22Rv1 (cell line): ENCODE data around the gene PDE6A.

ENCODE experiments used
- H3K27ac ChIP-seq: fragments of 450-650 bp; 2 replicates; pipeline ENCODE4 v1.5.1; 2017
- ZFX ChIP-seq: fragments of 450-650 bp; IDR thresholded peaks from 2 replicates; pipeline ENCODE4 v1.6.1; 2017; ENCODE audit warnings: antibody characterized with exemption, borderline replicate concordance
- TF ChIP-seq, protein P1 (sequence below): fragments of 450-650 bp; IDR thresholded peaks from 2 replicates; pipeline ENCODE4 v1.5.1; 2017; ENCODE audit warnings: mild to moderate bottlenecking

The PDE6A gene

DNA sequence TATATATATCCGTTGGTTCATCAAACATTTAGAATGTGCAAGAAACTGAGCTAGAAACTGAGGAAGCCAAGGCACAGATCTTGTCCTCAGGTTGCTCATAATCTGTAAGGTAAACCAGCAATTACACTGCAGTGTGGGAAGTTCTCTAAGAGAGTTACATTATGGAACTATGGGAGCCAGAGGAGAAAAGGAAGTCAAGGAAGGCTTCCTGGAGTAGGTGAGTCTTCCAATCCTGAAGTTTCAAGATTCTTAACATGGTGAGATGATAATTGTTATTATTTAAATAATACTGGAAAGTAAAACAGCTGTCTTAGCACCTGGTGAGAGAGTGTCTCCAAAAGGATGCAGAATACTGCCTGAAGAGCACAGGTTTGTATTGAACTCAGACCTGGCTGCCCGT lies 44.2 kb downstream of the PDE6A start:
- TF ChIP-seq, protein P1, sequence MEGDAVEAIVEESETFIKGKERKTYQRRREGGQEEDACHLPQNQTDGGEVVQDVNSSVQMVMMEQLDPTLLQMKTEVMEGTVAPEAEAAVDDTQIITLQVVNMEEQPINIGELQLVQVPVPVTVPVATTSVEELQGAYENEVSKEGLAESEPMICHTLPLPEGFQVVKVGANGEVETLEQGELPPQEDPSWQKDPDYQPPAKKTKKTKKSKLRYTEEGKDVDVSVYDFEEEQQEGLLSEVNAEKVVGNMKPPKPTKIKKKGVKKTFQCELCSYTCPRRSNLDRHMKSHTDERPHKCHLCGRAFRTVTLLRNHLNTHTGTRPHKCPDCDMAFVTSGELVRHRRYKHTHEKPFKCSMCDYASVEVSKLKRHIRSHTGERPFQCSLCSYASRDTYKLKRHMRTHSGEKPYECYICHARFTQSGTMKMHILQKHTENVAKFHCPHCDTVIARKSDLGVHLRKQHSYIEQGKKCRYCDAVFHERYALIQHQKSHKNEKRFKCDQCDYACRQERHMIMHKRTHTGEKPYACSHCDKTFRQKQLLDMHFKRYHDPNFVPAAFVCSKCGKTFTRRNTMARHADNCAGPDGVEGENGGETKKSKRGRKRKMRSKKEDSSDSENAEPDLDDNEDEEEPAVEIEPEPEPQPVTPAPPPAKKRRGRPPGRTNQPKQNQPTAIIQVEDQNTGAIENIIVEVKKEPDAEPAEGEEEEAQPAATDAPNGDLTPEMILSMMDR = no peak
- no peak for TF ChIP-seq ZFX
- no peak overlapping the region for H3K27ac ChIP-seq

- H3K27ac ChIP-seq = no peak overlapping the region
These were observed 45.8 kb downstream of the PDE6A start for GRCh38 chr5:149898811-149899210.

GRCh38 chr5:149895416-149896345 lies 48.9 kb downstream of the PDE6A start:
- H3K27ac ChIP-seq = no peak overlapping the region

More at GRCh38 chr5:149898811-149899210, 45.8 kb downstream of the PDE6A start:
- TF ChIP-seq ZFX = no peak
- TF ChIP-seq, protein P1 = no peak

GRCh38 chr5:149894237-149894636 lies 50.4 kb downstream of the PDE6A start:
- TF ChIP-seq, protein P1 = no peak
- TF ChIP-seq ZFX = no peak
- no peak overlapping the region for H3K27ac ChIP-seq

More at GRCh38 chr5:149895416-149896345, 48.9 kb downstream of the PDE6A start:
- TF ChIP-seq ZFX = no peak
- TF ChIP-seq, protein P1 = no peak

- TF ChIP-seq, protein P1 = no peak
- no peak for TF ChIP-seq ZFX
- H3K27ac ChIP-seq = no peak overlapping the region
These were observed 51.1 kb downstream of the PDE6A start for GRCh38 chr5:149893403-149893931.

DNA sequence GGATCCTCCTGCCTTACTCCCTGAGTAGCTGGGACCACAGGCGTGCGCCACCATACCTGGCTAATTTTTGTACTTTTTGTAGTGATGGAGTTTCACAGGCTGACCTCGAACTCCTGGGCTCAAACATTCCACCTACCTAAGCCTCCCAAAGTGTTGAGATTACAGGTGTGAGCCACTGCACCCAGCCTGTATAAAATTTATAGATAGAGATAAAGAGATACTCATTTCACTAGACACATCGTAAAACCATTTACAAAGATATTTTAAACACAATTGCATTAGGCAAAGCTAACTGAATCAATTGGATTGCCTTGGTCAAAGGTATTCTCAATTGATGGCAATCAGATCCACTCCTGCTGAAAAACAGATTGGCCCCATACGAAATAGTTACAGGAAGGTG lies 52.0 kb downstream of the PDE6A start:
- TF ChIP-seq, protein P1 = no peak
- TF ChIP-seq ZFX = no peak
- H3K27ac ChIP-seq = no peak overlapping the region

GRCh38 chr5:149888280-149888679 lies 56.3 kb downstream of the PDE6A start:
- H3K27ac ChIP-seq = no peak overlapping the region
- no peak for TF ChIP-seq ZFX
- TF ChIP-seq, protein P1 = no peak
